Ishikawa (cell line): ENCODE measurements around the gene GAB1.

ENCODE experiments used
- CEBPB ChIP-seq: IDR thresholded peaks from 2 replicates; pipeline ENCODE4 v1.6.1; 2012
- CREB1 ChIP-seq: IDR thresholded peaks from 2 replicates; pipeline ENCODE4 v1.6.1; 2012; ENCODE audit warnings: low read depth
- EGR1 ChIP-seq: IDR thresholded peaks from 2 replicates; pipeline ENCODE4 v1.6.1; 2012
- EP300 ChIP-seq: IDR thresholded peaks from 2 replicates; pipeline ENCODE4 v1.6.1; 2012; ENCODE audit warnings: borderline replicate concordance
- FOXM1 ChIP-seq: IDR thresholded peaks from 2 replicates; pipeline ENCODE4 v1.6.1; 2012; ENCODE audit warnings: low read depth, borderline replicate concordance
- NFIC ChIP-seq: IDR thresholded peaks from 2 replicates; pipeline ENCODE4 v1.6.1; 2012
- RAD21 ChIP-seq: IDR thresholded peaks from 2 replicates; pipeline ENCODE4 v1.6.1; 2012; ENCODE audit warnings: low read depth
- REST ChIP-seq: IDR thresholded peaks from 2 replicates; pipeline ENCODE4 v1.6.1; 2012; ENCODE audit warnings: low read depth, mild to moderate bottlenecking
- TAF1 ChIP-seq: IDR thresholded peaks from 2 replicates; pipeline ENCODE4 v1.6.1; 2012; ENCODE audit warnings: low read depth, mild to moderate bottlenecking
- TCF12 ChIP-seq: IDR thresholded peaks from 2 replicates; pipeline ENCODE4 v1.6.1; 2012; ENCODE audit warnings: low read depth
- TEAD4 ChIP-seq: IDR thresholded peaks from 2 replicates; pipeline ENCODE4 v1.6.1; 2012
- YY1 ChIP-seq: IDR thresholded peaks from 2 replicates; pipeline ENCODE4 v1.6.1; 2012; ENCODE audit warnings: low read depth
- ZBTB7A ChIP-seq: IDR thresholded peaks from 2 replicates; pipeline ENCODE4 v1.6.1; 2012; ENCODE audit warnings: low read depth
- TF ChIP-seq, protein P1 (sequence below): IDR thresholded peaks from 2 replicates; pipeline ENCODE4 v1.6.1; 2012
- TF ChIP-seq, protein P2 (sequence below): IDR thresholded peaks from 2 replicates; pipeline ENCODE4 v1.6.1; 2012

The GAB1 gene

GRCh38 chr4:143355540-143356217, 19.0 kb downstream of the GAB1 start:
- TF ChIP-seq CREB1, result no peak
- no peak for TF ChIP-seq CEBPB
- TF ChIP-seq ZBTB7A, result no peak
- TF ChIP-seq YY1, result no peak
- TF ChIP-seq TCF12, result no peak
- TF ChIP-seq TEAD4, result peak; percentile 71
- TF ChIP-seq EGR1, result no peak

GRCh38 chr4:143356493-143356892, 19.8 kb downstream of the GAB1 start:
- TF ChIP-seq CREB1 (0 out of 2 replicates have a peak, but pooled peaks have one; percentile 16), YY1 (no peak), EGR1 (no peak), NFIC (peak; percentile 74), ZBTB7A (no peak), EP300 (no peak), TAF1 (no peak), REST (no peak), FOXM1 (no peak), RAD21 (no peak), TEAD4 (peak; percentile 54; the same call in 1 of the 2 replicates), TCF12 (no peak), CEBPB (0 out of 2 replicates have a peak, but pooled peaks have one; percentile 20)
- TF ChIP-seq, protein P1, sequence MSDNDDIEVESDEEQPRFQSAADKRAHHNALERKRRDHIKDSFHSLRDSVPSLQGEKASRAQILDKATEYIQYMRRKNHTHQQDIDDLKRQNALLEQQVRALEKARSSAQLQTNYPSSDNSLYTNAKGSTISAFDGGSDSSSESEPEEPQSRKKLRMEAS, result no peak; the same call in 1 of the 2 replicates
- TF ChIP-seq, protein P2, sequence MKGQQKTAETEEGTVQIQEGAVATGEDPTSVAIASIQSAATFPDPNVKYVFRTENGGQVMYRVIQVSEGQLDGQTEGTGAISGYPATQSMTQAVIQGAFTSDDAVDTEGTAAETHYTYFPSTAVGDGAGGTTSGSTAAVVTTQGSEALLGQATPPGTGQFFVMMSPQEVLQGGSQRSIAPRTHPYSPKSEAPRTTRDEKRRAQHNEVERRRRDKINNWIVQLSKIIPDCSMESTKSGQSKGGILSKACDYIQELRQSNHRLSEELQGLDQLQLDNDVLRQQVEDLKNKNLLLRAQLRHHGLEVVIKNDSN, result no peak

GRCh38 chr4:143357161-143357845, 20.6 kb downstream of the GAB1 start:
- TF ChIP-seq RAD21 (no peak), NFIC (no peak), EP300 (no peak), FOXM1 (no peak), REST (no peak), EGR1 (no peak), TEAD4 (no peak), YY1 (no peak), TAF1 (no peak), ZBTB7A (no peak), CEBPB (no peak), CREB1 (no peak), TCF12 (no peak)
- TF ChIP-seq, protein P1, result no peak
- TF ChIP-seq, protein P2, result no peak

DNA sequence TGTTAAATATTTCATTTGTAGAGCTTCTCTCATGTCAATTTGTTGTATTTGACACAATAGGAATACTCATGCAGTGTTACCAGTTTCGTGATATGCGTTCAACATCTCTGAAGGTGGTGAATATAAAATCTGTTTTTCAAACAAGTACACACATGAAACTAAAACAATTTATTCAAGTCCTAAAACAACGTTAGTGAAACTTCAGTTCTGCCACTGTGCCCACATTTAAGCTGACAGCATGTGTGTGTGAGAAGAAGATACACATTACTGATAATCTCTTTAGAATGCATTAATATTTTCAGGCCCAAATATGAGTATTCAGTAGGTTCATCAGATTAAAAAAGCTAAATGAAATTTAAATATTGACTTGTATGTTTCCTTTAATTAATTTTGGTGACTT, 21.7 kb downstream of the GAB1 start:
- TF ChIP-seq TCF12 (no peak), CEBPB (no peak), TAF1 (no peak), NFIC (no peak), FOXM1 (no peak), EP300 (no peak), ZBTB7A (no peak), YY1 (no peak)
